HEK293 (cell line): ENCODE measurements around the gene ALDOA.

Experiments used
- CTCF ChIP-seq: fragments of 450-650 bp; formaldehyde crosslinking; IDR thresholded peaks from 2 replicates; pipeline ENCODE4 v1.5.1; 2016; ENCODE audit warnings: missing biosample characterization, missing genetic modification characterization
- ELK4 ChIP-seq: IDR thresholded peaks from 2 replicates; pipeline ENCODE4 v1.6.1; 2011; ENCODE audit warnings: mild to moderate bottlenecking, low read depth, low read length, borderline replicate concordance
- ZNF248 ChIP-seq: fragments of 450-650 bp; formaldehyde crosslinking; IDR thresholded peaks from 2 replicates; pipeline ENCODE4 v1.5.1; 2017; ENCODE audit warnings: missing biosample characterization, missing genetic modification characterization
- TF ChIP-seq, protein P1 (sequence below): fragments of 450-650 bp; formaldehyde crosslinking; IDR thresholded peaks from 2 replicates; pipeline ENCODE4 v1.5.1; 2016; ENCODE audit warnings: missing biosample characterization, missing genetic modification characterization

GRCh38 chr16:30095166-30096078 is 29.9 kb downstream of the ALDOA start:
- TF ChIP-seq CTCF (tag by site-specific recombination), result no peak
- TF ChIP-seq ZNF248 (tag by site-specific recombination), result no peak
- TF ChIP-seq, protein P1, sequence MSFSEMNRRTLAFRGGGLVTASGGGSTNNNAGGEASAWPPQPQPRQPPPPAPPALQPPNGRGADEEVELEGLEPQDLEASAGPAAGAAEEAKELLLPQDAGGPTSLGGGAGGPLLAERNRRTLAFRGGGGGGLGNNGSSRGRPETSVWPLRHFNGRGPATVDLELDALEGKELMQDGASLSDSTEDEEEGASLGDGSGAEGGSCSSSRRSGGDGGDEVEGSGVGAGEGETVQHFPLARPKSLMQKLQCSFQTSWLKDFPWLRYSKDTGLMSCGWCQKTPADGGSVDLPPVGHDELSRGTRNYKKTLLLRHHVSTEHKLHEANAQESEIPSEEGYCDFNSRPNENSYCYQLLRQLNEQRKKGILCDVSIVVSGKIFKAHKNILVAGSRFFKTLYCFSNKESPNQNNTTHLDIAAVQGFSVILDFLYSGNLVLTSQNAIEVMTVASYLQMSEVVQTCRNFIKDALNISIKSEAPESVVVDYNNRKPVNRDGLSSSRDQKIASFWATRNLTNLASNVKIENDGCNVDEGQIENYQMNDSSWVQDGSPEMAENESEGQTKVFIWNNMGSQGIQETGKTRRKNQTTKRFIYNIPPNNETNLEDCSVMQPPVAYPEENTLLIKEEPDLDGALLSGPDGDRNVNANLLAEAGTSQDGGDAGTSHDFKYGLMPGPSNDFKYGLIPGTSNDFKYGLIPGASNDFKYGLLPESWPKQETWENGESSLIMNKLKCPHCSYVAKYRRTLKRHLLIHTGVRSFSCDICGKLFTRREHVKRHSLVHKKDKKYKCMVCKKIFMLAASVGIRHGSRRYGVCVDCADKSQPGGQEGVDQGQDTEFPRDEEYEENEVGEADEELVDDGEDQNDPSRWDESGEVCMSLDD (tag by site-specific recombination), result no peak; the same call in 1 of the 2 replicates
- no peak for TF ChIP-seq ELK4
